Thoracic aorta (tissue), 2 donors: ENCODE results near the gene SCN4B. TPM values are rescaled to one million over a fixed set of nuclear protein-coding genes. Genes with fewer than 3 reads are reported as not detected.

Experiments used
- ATAC-seq: fragments of 150-250 bp; one replicate; pipeline ENCODE4 v1.8.0; 2017; ENCODE audit warnings: low read depth; ENCODE audit not compliant: insufficient number of reproducible peaks, low FRiP score
- DNase-seq: peaks from one replicate; pipeline ENCODE4 v3.0.0-alpha.2; 2020; ENCODE audit warnings: low spot score
- H3K27ac ChIP-seq, 2 donors: fragments of 200-600 bp; sonication (generic); 1 replicate in 1 of 2; 2 replicates in 1 of 2; pipeline ENCODE4 v1.5.1; 2016; ENCODE audit warnings: mild to moderate bottlenecking in 2 of 2, moderate library complexity in 2 of 2
- H3K27me3 ChIP-seq: fragments of 200-600 bp; sonication (generic); replicated peaks from 2 replicates; pipeline ENCODE4 v1.6.0; 2016; ENCODE audit warnings: mild to moderate bottlenecking; ENCODE audit not compliant: insufficient read depth
- H3K36me3 ChIP-seq: fragments of 200-600 bp; sonication (generic); one replicate; pipeline ENCODE4 v1.5.1; 2016
- H3K4me1 ChIP-seq, 2 donors: fragments of 200-600 bp; sonication (generic); 1 replicate in 1 of 2; 2 replicates in 1 of 2; pipeline versions ENCODE4 v1.5.1 to v1.6.0; 2016; ENCODE audit warnings: low read depth in 2 of 2, mild to moderate bottlenecking in 1 of 2; ENCODE audit not compliant: control insufficient read depth in 1 of 2
- H3K4me3 ChIP-seq: fragments of 200-600 bp; sonication (generic); 2 replicates; pipeline ENCODE4 v1.5.1; 2016; ENCODE audit warnings: mild to moderate bottlenecking
- H3K9me3 ChIP-seq: fragments of 200-600 bp; sonication (generic); 2 replicates; pipeline ENCODE4 v1.5.1; 2016
- total RNA-seq, 2 donors: library from RNA; depleted of rRNA; stranded (reverse); fragments of >200 nt; gene quantifications; one replicate each; pipeline versions ENCODE4 v1.1.0 to v1.2.3, GENCODE V29; 2016
- TF ChIP-seq, protein P1 (sequence below): fragments of 200-600 bp; sonication (generic); IDR thresholded peaks from one replicate; pipeline ENCODE4 v1.5.1; 2019; ENCODE audit warnings: antibody characterized with exemption

SCN4B gene
- total RNA-seq, 2 donors from 2014 or later = 2.0 to 2.4 TPM

DNA sequence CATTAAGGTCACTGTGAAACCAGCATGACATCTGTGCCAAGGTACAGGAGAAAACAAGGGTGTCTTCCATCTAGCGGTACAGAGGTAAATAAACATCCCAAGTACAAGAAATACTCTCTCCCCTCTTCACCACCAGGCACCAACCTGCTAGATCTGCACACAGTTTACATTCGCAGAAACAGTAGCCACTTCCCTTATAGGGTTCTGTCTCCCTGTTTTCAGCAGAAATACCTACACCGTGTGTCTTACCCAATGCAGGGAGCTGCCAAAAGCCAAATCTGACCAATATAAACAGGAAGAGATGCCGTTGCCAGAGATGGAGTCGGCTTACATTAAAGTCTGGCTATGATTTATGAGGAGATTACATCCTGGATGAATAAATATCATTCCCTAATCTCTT, 1.2 kb downstream of the SCN4B start:
- TF ChIP-seq, protein P1, sequence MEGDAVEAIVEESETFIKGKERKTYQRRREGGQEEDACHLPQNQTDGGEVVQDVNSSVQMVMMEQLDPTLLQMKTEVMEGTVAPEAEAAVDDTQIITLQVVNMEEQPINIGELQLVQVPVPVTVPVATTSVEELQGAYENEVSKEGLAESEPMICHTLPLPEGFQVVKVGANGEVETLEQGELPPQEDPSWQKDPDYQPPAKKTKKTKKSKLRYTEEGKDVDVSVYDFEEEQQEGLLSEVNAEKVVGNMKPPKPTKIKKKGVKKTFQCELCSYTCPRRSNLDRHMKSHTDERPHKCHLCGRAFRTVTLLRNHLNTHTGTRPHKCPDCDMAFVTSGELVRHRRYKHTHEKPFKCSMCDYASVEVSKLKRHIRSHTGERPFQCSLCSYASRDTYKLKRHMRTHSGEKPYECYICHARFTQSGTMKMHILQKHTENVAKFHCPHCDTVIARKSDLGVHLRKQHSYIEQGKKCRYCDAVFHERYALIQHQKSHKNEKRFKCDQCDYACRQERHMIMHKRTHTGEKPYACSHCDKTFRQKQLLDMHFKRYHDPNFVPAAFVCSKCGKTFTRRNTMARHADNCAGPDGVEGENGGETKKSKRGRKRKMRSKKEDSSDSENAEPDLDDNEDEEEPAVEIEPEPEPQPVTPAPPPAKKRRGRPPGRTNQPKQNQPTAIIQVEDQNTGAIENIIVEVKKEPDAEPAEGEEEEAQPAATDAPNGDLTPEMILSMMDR = no peak
- DNase-seq (no peak), ATAC-seq (no peak)
- Histone ChIP-seq H3K4me1 (peaks cover 0 to 15% of the 10 kb centered on the region in 2 donors), H3K4me3 (no peak overlapping the region), H3K9me3 (no peaks in the 10 kb centered on the region), H3K36me3 (no peaks in the 10 kb centered on the region), H3K27me3 (peaks cover 12% of the 10 kb centered on the region), H3K27ac (no peak overlapping the region)

DNA sequence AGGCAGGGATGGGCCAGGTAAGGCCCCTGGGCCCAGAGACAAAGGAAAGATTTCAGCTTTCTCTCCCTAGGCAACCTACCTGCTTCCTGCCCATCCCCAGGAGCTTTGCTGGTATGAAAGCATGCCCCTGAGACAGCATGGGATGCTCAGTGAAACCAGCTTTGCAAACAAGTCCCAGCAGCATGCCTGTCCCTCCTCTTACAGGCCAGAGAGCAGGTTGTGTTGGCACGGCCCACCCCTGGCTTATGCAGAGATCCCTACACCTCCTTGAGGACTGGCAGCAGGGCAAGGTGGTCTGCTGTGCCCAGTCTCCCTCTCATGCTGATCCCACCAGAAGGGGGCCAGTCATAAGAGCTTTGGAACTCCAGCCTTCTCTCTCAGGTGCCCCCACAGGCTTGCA, 3.1 kb downstream of the SCN4B start:
- DNase-seq (no peak), ATAC-seq (no peak)
- TF ChIP-seq, protein P1 = no peak
- Histone ChIP-seq H3K4me1 (peaks cover 0 to 23% of the 10 kb centered on the region in 2 donors), H3K27ac (no peak overlapping the region), H3K27me3 (peaks cover 12% of the 10 kb centered on the region), H3K9me3 (no peaks in the 10 kb centered on the region), H3K36me3 (no peaks in the 10 kb centered on the region), H3K4me3 (no peak overlapping the region)

DNA sequence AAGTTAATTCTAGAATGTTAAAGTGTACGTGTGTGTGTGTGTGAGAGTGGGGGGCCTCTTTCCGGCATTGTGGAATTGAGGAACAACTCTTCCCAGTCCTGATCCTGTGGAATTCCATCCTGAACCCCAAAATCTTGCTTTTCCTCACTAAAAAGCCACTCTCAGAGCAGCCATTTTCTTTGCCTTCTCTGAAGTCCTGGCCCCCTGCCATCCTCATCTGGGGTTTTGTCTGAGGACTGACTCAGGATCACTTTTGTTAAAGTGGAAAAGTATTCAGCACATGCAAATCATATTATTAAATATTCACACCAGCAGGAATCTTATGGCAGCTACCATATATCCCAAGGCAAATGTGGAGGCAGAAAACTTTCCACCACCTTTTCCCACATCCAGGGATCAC, 3.8 kb downstream of the SCN4B start:
- Histone ChIP-seq H3K4me3 (no peak overlapping the region), H3K9me3 (no peaks in the 10 kb centered on the region), H3K4me1 (peaks cover 0 to 23% of the 10 kb centered on the region in 2 donors), H3K27ac (no peak overlapping the region), H3K36me3 (no peaks in the 10 kb centered on the region), H3K27me3 (peaks cover 8% of the 10 kb centered on the region)
- TF ChIP-seq, protein P1 = no peak
- DNase-seq (no peak), ATAC-seq (no peak)

DNA sequence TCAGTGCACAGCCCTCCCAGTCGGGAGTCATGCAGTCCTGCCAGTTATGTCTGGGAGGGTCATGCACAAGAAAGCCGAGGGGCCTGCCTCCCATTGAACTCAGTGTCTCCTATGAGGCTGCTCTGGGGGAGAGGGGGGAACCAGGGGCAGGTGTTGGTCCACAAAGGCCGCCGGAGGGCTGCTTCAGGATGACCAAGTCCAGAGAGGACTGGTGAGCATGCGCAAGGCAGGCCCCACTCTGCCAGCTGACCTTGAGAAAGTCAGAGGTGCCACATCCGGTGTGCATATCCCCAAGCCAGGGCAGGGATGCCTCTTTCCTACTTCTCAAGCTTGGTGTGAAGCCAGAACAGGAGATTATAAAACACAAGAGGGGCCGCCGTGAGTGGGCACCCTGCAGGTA, 4.4 kb downstream of the SCN4B start:
- no peaks in the 10 kb centered on the region for H3K36me3 ChIP-seq
- DNase-seq = no peak
- TF ChIP-seq, protein P1 = no peak
- no peak overlapping the region for H3K4me3 ChIP-seq
- H3K27me3 ChIP-seq = peaks cover 8% of the 10 kb centered on the region
- no peak for ATAC-seq
- no peak overlapping the region for H3K27ac ChIP-seq
- H3K9me3 ChIP-seq = no peaks in the 10 kb centered on the region
- peaks cover 0 to 22% of the 10 kb centered on the region in 2 donors for H3K4me1 ChIP-seq

DNA sequence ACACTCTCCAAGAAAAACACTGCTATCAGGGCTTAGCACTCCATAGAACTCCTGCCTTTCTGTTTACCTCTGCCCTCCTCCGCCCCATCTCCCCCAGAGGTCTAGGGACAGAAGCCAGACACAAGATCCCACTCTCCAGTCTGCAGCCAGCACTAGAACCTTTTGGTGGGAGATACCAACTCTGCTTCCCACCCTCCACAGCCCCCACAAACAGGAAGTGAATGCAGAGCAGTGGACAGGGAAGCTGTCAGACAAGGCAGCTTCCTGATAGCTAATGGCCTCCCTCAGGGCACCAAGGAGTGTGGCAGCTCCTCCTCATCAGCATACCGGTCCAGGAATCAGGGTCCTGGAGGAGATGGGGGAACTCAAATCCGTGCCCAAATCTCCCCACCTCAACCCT, 5.1 kb downstream of the SCN4B start:
- peaks cover 0 to 15% of the 10 kb centered on the region in 2 donors for H3K4me1 ChIP-seq
- ATAC-seq (no peak), DNase-seq (no peak)
- TF ChIP-seq, protein P1 = no peak
- H3K27ac ChIP-seq = no peak overlapping the region
- no peaks in the 10 kb centered on the region for H3K9me3 ChIP-seq
- peaks cover 6% of the 10 kb centered on the region for H3K27me3 ChIP-seq
- H3K4me3 ChIP-seq = no peak overlapping the region
- H3K36me3 ChIP-seq = no peaks in the 10 kb centered on the region
